ENCODE data around the gene SLC3A2.

- no peak for TF ChIP-seq CTCF (IDR thresholded peaks at IDR 0.05; ENCODE audit: poor library complexity)
- no peak for TF ChIP-seq EZH2 (IDR thresholded peaks at IDR 0.05; ENCODE audit: borderline replicate concordance)
These were observed 38.8 kb downstream of the SLC3A2 start for GRCh38 chr11:62919476-62919875.
